Mesenchymal stem cell (in vitro differentiated cells and primary cell): ENCODE measurements around the gene CORO1C.

Source experiments
- DNase-seq: peaks from one replicate; pipeline ENCODE4 v3.0.0-alpha.2; 2013
- H2AFZ ChIP-seq: one replicate; pipeline ENCODE4 v1.6.1; 2013; ENCODE audit warnings: low read depth, mild to moderate bottlenecking, control low read depth, inconsistent platforms, low read length, moderate library complexity
- H2AK5ac ChIP-seq: 2 replicates; pipeline ENCODE4 v1.6.1; 2013; ENCODE audit warnings: low read length, moderate library complexity, mild to moderate bottlenecking, inconsistent platforms; ENCODE audit not compliant: severe bottlenecking
- H2BK120ac ChIP-seq: one replicate; pipeline ENCODE4 v1.6.1; 2013; ENCODE audit warnings: low read depth, mild to moderate bottlenecking, inconsistent platforms, low read length, moderate library complexity
- H2BK12ac ChIP-seq, 2 experiments: one replicate each; pipeline ENCODE4 v1.6.1; 2013; ENCODE audit warnings: inconsistent platforms in 2 of 2, low read length in 2 of 2, mild to moderate bottlenecking in 2 of 2, moderate library complexity in 2 of 2, control low read depth in 1 of 2
- H2BK15ac ChIP-seq: one replicate; pipeline ENCODE4 v1.6.1; 2013; ENCODE audit warnings: mild to moderate bottlenecking, low read depth, inconsistent platforms; ENCODE audit not compliant: poor library complexity, severe bottlenecking
- H2BK5ac ChIP-seq: 2 replicates; pipeline ENCODE4 v1.6.1; 2013; ENCODE audit warnings: low read depth, mild to moderate bottlenecking, low read length, control low read depth, inconsistent platforms; ENCODE audit not compliant: poor library complexity, severe bottlenecking
- H3K14ac ChIP-seq, 2 experiments: one replicate each; pipeline ENCODE4 v1.6.1; 2013; ENCODE audit warnings: inconsistent platforms in 2 of 2, low read length in 2 of 2, control low read depth in 1 of 2, mild to moderate bottlenecking in 1 of 2, moderate library complexity in 1 of 2
- H3K18ac ChIP-seq, 2 experiments: one replicate each; pipeline ENCODE4 v1.6.1; 2013; ENCODE audit warnings: inconsistent platforms in 2 of 2, low read length in 2 of 2, control low read depth in 1 of 2, low read depth in 1 of 2, mild to moderate bottlenecking in 1 of 2
- H3K23ac ChIP-seq, 2 experiments: one replicate each; pipeline ENCODE4 v1.6.1; 2013; ENCODE audit warnings: inconsistent platforms in 2 of 2, low read length in 2 of 2, mild to moderate bottlenecking in 2 of 2, moderate library complexity in 2 of 2, control low read depth in 1 of 2
- H3K27ac ChIP-seq: 2 replicates; pipeline ENCODE4 v1.5.1; 2013; ENCODE audit warnings: mild to moderate bottlenecking, moderate library complexity, low read length, control low read depth, inconsistent platforms; ENCODE audit not compliant: poor library complexity, severe bottlenecking
- H3K27me3 ChIP-seq, 2 experiments: 2 replicates each; pipeline versions ENCODE4 v1.6.1 to v1.7.0; 2013; ENCODE audit warnings: low read length in 2 of 2, mild to moderate bottlenecking in 2 of 2, moderate library complexity in 2 of 2, control low read depth in 1 of 2, inconsistent platforms in 1 of 2; ENCODE audit not compliant: control insufficient read depth in 1 of 2, insufficient read depth in 1 of 2
- H3K36me3 ChIP-seq, 2 experiments: 2 replicates each; pipeline versions ENCODE4 v1.6.1 to v1.7.0; 2013; ENCODE audit warnings: low read length in 2 of 2, control low read depth in 1 of 2, inconsistent platforms in 1 of 2, low read depth in 1 of 2, mild to moderate bottlenecking in 1 of 2; ENCODE audit not compliant: insufficient read depth in 2 of 2, control insufficient read depth in 1 of 2
- H3K4ac ChIP-seq, 2 experiments: one replicate each; pipeline ENCODE4 v1.6.1; 2013; ENCODE audit warnings: inconsistent platforms in 2 of 2, low read length in 2 of 2, mild to moderate bottlenecking in 2 of 2, moderate library complexity in 2 of 2, control low read depth in 1 of 2, low read depth in 1 of 2
- H3K4me1 ChIP-seq: 2 replicates; pipeline ENCODE4 v1.6.1; 2013; ENCODE audit warnings: low read depth, low read length, control low read depth; ENCODE audit not compliant: control insufficient read depth, insufficient read depth
- H3K4me2 ChIP-seq: 2 replicates; pipeline ENCODE4 v1.6.1; 2013; ENCODE audit warnings: low read length, mild to moderate bottlenecking, inconsistent platforms; ENCODE audit not compliant: poor library complexity, severe bottlenecking
- H3K4me3 ChIP-seq, 2 experiments: 2 replicates each; pipeline versions ENCODE4 v1.5.1 to v1.7.0; 2013; ENCODE audit warnings: low read length in 2 of 2, mild to moderate bottlenecking in 2 of 2, control low read depth in 1 of 2, low read depth in 1 of 2; ENCODE audit not compliant: insufficient read depth in 1 of 2
- H3K79me1 ChIP-seq: replicated peaks from 2 replicates; pipeline ENCODE4 v1.6.1; 2013; ENCODE audit warnings: mild to moderate bottlenecking, control low read depth, low read length, inconsistent platforms; ENCODE audit not compliant: poor library complexity, severe bottlenecking
- H3K9ac ChIP-seq: 2 replicates; pipeline ENCODE4 v1.7.0; 2013; ENCODE audit warnings: mild to moderate bottlenecking, low read length, moderate library complexity
- H3K9me3 ChIP-seq: 2 replicates; pipeline ENCODE4 v1.7.0; 2013; ENCODE audit warnings: mild to moderate bottlenecking, low read length; ENCODE audit not compliant: control insufficient read depth
- H4K8ac ChIP-seq: one replicate; pipeline ENCODE4 v1.6.1; 2013; ENCODE audit warnings: inconsistent platforms, mild to moderate bottlenecking, low read length, moderate library complexity
- H4K91ac ChIP-seq: one replicate; pipeline ENCODE4 v1.6.1; 2013; ENCODE audit warnings: mild to moderate bottlenecking, low read length, inconsistent platforms
- WGBS: methylation state at CpG from one replicate; pipeline ENCODE4 v1.1.7; 2013; ENCODE audit warnings: mixed read lengths; 5-methylcytosine and 5-hydroxymethylcytosine counted together

Gene CORO1C

DNA sequence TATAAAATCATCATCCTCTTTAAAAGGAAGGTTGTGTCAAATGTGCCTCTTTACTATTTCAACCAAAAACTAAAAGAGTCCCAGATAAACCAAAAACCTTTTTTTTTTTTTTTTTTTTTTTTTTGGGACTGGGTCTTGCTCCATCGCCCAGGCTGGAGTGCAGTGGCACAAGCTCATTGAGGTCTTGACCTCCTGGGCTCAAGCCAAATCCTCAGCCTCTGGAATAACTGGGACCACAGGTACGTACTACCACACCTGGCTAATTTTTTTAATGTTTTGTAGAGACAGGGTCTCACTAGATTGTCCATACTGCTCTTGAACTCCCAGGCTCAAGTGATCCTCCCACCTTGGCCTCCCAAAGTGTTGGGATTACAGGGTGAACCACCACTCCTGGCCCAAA, 81.2 kb downstream of the CORO1C start:
- Histone ChIP-seq H3K9me3 (no peaks in the 10 kb centered on the region), H3K23ac (no peak overlapping the region), H3K79me1 (peaks cover 28% of the 10 kb centered on the region), H2BK15ac (no peak overlapping the region), H3K4me1 (no peaks in the 10 kb centered on the region), H2BK120ac (no peak overlapping the region), H2AK5ac (no peak overlapping the region), H4K8ac (no peak overlapping the region), H2BK5ac (no peak overlapping the region), H3K9ac (peak overlapping the region; percentile 57), H3K4ac (no peak overlapping the region), H3K4me3 (no peak overlapping the region), H3K18ac (no peak overlapping the region), H2AFZ (no peak overlapping the region), H2BK12ac (no peak overlapping the region), H4K91ac (no peak overlapping the region), H3K36me3 (peaks cover 35 to 93% of the 10 kb centered on the region in 2 experiments), H3K27me3 (no peaks in the 10 kb centered on the region), H3K27ac (peak overlapping the region; percentile 62), H3K14ac (no peak overlapping the region), H3K4me2 (no peak overlapping the region)
- no peak for DNase-seq
- whole genome bisulfite sequencing: 100% methylated on average over 1 of the region's 2 CpGs

GRCh38 chr12:108649669-108650068, 81.6 kb downstream of the CORO1C start:
- 58% methylated on average over 3 of the region's 4 CpGs for WGBS
- H3K79me1 ChIP-seq: peaks cover 27% of the 10 kb centered on the region
- H2BK15ac ChIP-seq: no peak overlapping the region
- peak overlapping the region; percentile 57 for H3K9ac ChIP-seq
- no peak overlapping the region for H3K4me3 ChIP-seq
- no peak overlapping the region for H2AFZ ChIP-seq
- no peak overlapping the region for H3K14ac ChIP-seq
- H3K4me1 ChIP-seq: no peaks in the 10 kb centered on the region
- H2BK12ac ChIP-seq: no peak overlapping the region
- no peaks in the 10 kb centered on the region for H3K9me3 ChIP-seq
- H3K36me3 ChIP-seq: peaks cover 38 to 97% of the 10 kb centered on the region in 2 experiments
- no peak overlapping the region for H3K4me2 ChIP-seq
- H3K18ac ChIP-seq: no peak overlapping the region
- DNase-seq: peak; percentile 48
- H3K27me3 ChIP-seq: no peaks in the 10 kb centered on the region
- H3K23ac ChIP-seq: no peak overlapping the region
- H2BK5ac ChIP-seq: no peak overlapping the region
- no peak overlapping the region for H2AK5ac ChIP-seq
- H2BK120ac ChIP-seq: no peak overlapping the region
- no peak overlapping the region for H4K91ac ChIP-seq
- no peak overlapping the region for H3K4ac ChIP-seq
- peak overlapping the region; percentile 62 for H3K27ac ChIP-seq
- no peak overlapping the region for H4K8ac ChIP-seq

DNA sequence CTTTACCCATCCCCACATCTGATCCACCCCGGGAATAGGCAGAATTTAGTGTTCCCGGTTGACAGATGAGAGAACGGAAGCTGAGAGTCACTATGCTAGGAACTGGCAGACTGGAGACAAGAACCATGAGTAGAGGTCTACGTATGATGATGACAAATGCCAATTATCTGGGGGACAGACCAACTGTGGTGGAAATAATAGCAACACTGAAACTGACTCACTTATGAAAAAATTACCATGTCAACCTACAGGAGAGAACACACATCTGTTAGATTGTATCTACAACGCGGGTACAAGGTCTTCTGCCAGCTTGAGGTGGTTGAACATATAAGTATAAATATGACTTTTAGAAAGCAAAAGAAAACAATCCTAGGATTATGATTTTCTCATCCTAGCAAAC, 82.2 kb downstream of the CORO1C start:
- Histone ChIP-seq H4K91ac (no peak overlapping the region), H3K27ac (peak overlapping the region; percentile 62), H3K9me3 (no peaks in the 10 kb centered on the region), H3K79me1 (peaks cover 30% of the 10 kb centered on the region), H2BK5ac (no peak overlapping the region), H2AK5ac (no peak overlapping the region), H3K4me1 (peaks cover under 1% of the 10 kb centered on the region), H2BK15ac (no peak overlapping the region), H3K23ac (no peak overlapping the region), H3K4me2 (no peak overlapping the region), H4K8ac (no peak overlapping the region), H3K9ac (peak overlapping the region; percentile 57), H3K4ac (no peak overlapping the region), H2BK12ac (no peak overlapping the region), H3K36me3 (peaks cover 43 to 97% of the 10 kb centered on the region in 2 experiments), H3K14ac (no peak overlapping the region), H3K18ac (no peak overlapping the region), H3K4me3 (no peak overlapping the region), H2AFZ (no peak overlapping the region), H3K27me3 (no peaks in the 10 kb centered on the region), H2BK120ac (no peak overlapping the region)
- 95% methylated on average over 4 of the region's 6 CpGs for WGBS
- no peak for DNase-seq

DNA sequence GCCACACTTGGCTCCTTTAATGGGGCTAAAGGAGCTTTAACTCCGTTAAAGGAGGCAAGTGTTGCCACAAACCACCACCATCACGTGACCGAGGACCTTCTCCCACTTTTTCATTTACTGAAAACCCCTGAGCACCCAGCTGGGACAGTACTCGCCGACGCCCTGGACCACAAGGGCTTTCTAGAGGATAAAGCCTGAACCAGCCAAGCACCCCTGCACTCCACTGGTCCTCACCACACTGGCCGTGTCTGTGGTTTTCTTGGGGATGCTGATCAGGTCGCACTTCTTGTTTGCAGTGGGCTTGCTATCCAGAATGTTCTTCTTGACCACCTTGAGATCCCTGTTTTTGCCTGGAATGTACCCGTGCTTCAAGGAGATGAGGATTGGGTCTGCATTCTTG, 82.9 kb downstream of the CORO1C start:
- H2BK15ac ChIP-seq: no peak overlapping the region
- 94% methylated on average over 9 of the region's 9 CpGs for WGBS
- H2BK120ac ChIP-seq: no peak overlapping the region
- H3K79me1 ChIP-seq: peaks cover 34% of the 10 kb centered on the region
- no peaks in the 10 kb centered on the region for H3K9me3 ChIP-seq
- no peak overlapping the region for H2AK5ac ChIP-seq
- H3K4me2 ChIP-seq: no peak overlapping the region
- H3K36me3 ChIP-seq: peaks cover 45 to 92% of the 10 kb centered on the region in 2 experiments
- DNase-seq: no peak
- H2BK5ac ChIP-seq: no peak overlapping the region
- H3K4me3 ChIP-seq: no peak overlapping the region
- no peak overlapping the region for H3K9ac ChIP-seq
- H4K91ac ChIP-seq: no peak overlapping the region
- no peak overlapping the region for H3K27ac ChIP-seq
- H3K23ac ChIP-seq: no peak overlapping the region
- H4K8ac ChIP-seq: no peak overlapping the region
- no peak overlapping the region for H2BK12ac ChIP-seq
- H3K18ac ChIP-seq: no peak overlapping the region
- H2AFZ ChIP-seq: no peak overlapping the region
- H3K4ac ChIP-seq: no peak overlapping the region
- peaks cover 5% of the 10 kb centered on the region for H3K4me1 ChIP-seq
- H3K27me3 ChIP-seq: no peaks in the 10 kb centered on the region
- no peak overlapping the region for H3K14ac ChIP-seq
